Esophagus squamous epithelium (tissue), 4 donors: ENCODE results near the gene NLK.

Source experiments
- CTCF ChIP-seq, 6 experiments: fragments of 450-650 bp in 4 of 6; fragments of 200-600 bp in 2 of 6; sonication (generic) in 2 of 6; IDR thresholded peaks; one replicate each; pipeline ENCODE4 v1.5.1; 2016 to 2019; ENCODE audit warnings: antibody characterized with exemption in 6 of 6, mild to moderate bottlenecking in 4 of 6, moderate library complexity in 4 of 6
- POLR2A ChIP-seq, 4 donors: fragments of 450-650 bp; IDR thresholded peaks; one replicate each; pipeline ENCODE4 v1.6.1; 2017; ENCODE audit warnings: antibody characterized with exemption in 4 of 4, mild to moderate bottlenecking in 4 of 4, moderate library complexity in 3 of 4

- TF ChIP-seq CTCF (IDR thresholded peaks at IDR 0.05) (no peak), POLR2A (IDR thresholded peaks at IDR 0.05) (no peak)
These were observed 74.8 kb downstream of the NLK start for GRCh38 chr17:28117304-28117703.
